GM18870 (cell line): ENCODE measurements around the gene RASAL2.
"Not testable (repeated sequence)": the region's sequence is repeated elsewhere in the genome, so short reads cannot be mapped to it uniquely, and the experiment has no call there.

Experiments used
- ATAC-seq: cut with Tn5 transposase; IDR thresholded peaks from one replicate; pipeline ENCODE4 v1.9.1; 2021; ENCODE audit warnings: moderate library complexity; ENCODE audit not compliant: unreplicated experiment

Gene RASAL2

GRCh38 chr1:178273707-178274410 lies 180.0 kb downstream of the RASAL2 start:
- ATAC-seq: peak; percentile 77

- no peak for ATAC-seq
These were observed 181.1 kb downstream of the RASAL2 start for GRCh38 chr1:178275049-178275448.

GRCh38 chr1:178275553-178275952 lies 181.6 kb downstream of the RASAL2 start:
- no peak for ATAC-seq

GRCh38 chr1:178277793-178278530 lies 184.1 kb downstream of the RASAL2 start:
- ATAC-seq: no peak

GRCh38 chr1:178278916-178279686 lies 185.2 kb downstream of the RASAL2 start:
- ATAC-seq: no peak

GRCh38 chr1:178282949-178283367 lies 189.1 kb downstream of the RASAL2 start:
- no peak for ATAC-seq

- no peak for ATAC-seq
These were observed 189.5 kb downstream of the RASAL2 start for GRCh38 chr1:178283409-178283808.

- no peak for ATAC-seq
These were observed 190.2 kb downstream of the RASAL2 start for GRCh38 chr1:178284058-178284457.

GRCh38 chr1:178291166-178291565 lies 197.3 kb downstream of the RASAL2 start:
- ATAC-seq: no peak

GRCh38 chr1:178294654-178295053 lies 200.8 kb downstream of the RASAL2 start:
- ATAC-seq: no peak

GRCh38 chr1:178300352-178300699 lies 206.4 kb downstream of the RASAL2 start:
- no peak for ATAC-seq

GRCh38 chr1:178301141-178301540 lies 207.2 kb downstream of the RASAL2 start:
- ATAC-seq: no peak

- no peak for ATAC-seq
These were observed 213.4 kb downstream of the RASAL2 start for GRCh38 chr1:178307264-178307663.

- no peak for ATAC-seq
These were observed 214.5 kb downstream of the RASAL2 start for GRCh38 chr1:178308438-178308837.

- ATAC-seq: peak; percentile 88
These were observed 216.8 kb downstream of the RASAL2 start for GRCh38 chr1:178310685-178311105.

GRCh38 chr1:178311164-178311563 lies 217.3 kb downstream of the RASAL2 start:
- no peak for ATAC-seq

- ATAC-seq: not testable (repeated sequence)
These were observed 226.5 kb downstream of the RASAL2 start for GRCh38 chr1:178320280-178320982.

GRCh38 chr1:178323067-178323466 lies 229.2 kb downstream of the RASAL2 start:
- ATAC-seq: no peak

GRCh38 chr1:178324003-178324402 lies 230.1 kb downstream of the RASAL2 start:
- ATAC-seq: no peak

GRCh38 chr1:178328728-178329127 lies 234.8 kb downstream of the RASAL2 start:
- ATAC-seq: no peak

- no peak for ATAC-seq
These were observed 236.2 kb downstream of the RASAL2 start for GRCh38 chr1:178330153-178330552.
